Measurements from ENCODE around the gene ATAD3C.
"Not testable (repeated sequence)": the region's sequence is repeated elsewhere in the genome, so short reads cannot be mapped to it uniquely, and the experiment has no call there.

The ATAD3C gene

GRCh38 chr1:1482856-1483255 is 33.4 kb downstream of the ATAD3C start:
- H3K4me3 Mint-ChIP-seq, result no peak overlapping the region
- no peak for DNase-seq
- no peak overlapping the region for H3K27ac Mint-ChIP-seq
- peaks cover 81% of the 10 kb centered on the region for H3K36me3 Mint-ChIP-seq (ENCODE audit: low read depth)
- H3K4me1 Mint-ChIP-seq (ENCODE audit: low read depth), result no peaks in the 10 kb centered on the region
- H3K9me3 Mint-ChIP-seq, result no peaks in the 10 kb centered on the region
- no peaks in the 10 kb centered on the region for H3K27me3 Mint-ChIP-seq

GRCh38 chr1:1483714-1484113 is 34.2 kb downstream of the ATAD3C start:
- Mint-ChIP-seq H3K36me3 (ENCODE audit: low read depth) (peaks cover 83% of the 10 kb centered on the region), H3K4me3 (no peak overlapping the region)

GRCh38 chr1:1484976-1485750 is 35.7 kb downstream of the ATAD3C start:
- not testable (repeated sequence) for DNase-seq
- peaks cover 85% of the 10 kb centered on the region for H3K36me3 Mint-ChIP-seq (ENCODE audit: low read depth)

More at GRCh38 chr1:1483714-1484113, 34.2 kb downstream of the ATAD3C start:
- Mint-ChIP-seq H3K27me3 (no peaks in the 10 kb centered on the region), H3K27ac (no peak overlapping the region), H3K4me1 (ENCODE audit: low read depth) (no peaks in the 10 kb centered on the region), H3K9me3 (no peaks in the 10 kb centered on the region)
- no peak for DNase-seq

GRCh38 chr1:1485755-1486317 is 36.3 kb downstream of the ATAD3C start:
- peaks cover 85% of the 10 kb centered on the region for H3K36me3 Mint-ChIP-seq (ENCODE audit: low read depth)
- not testable (repeated sequence) for H3K9me3 Mint-ChIP-seq; DNase-seq; H3K27me3 Mint-ChIP-seq; H3K4me1 Mint-ChIP-seq (ENCODE audit: low read depth); H3K27ac Mint-ChIP-seq; H3K4me3 Mint-ChIP-seq

More at GRCh38 chr1:1484976-1485750, 35.7 kb downstream of the ATAD3C start:
- H3K27me3 Mint-ChIP-seq; H3K27ac Mint-ChIP-seq; H3K4me1 Mint-ChIP-seq (ENCODE audit: low read depth); H3K9me3 Mint-ChIP-seq; H3K4me3 Mint-ChIP-seq: not testable (repeated sequence)

- Mint-ChIP-seq H3K27ac (no peak overlapping the region), H3K4me3 (no peak overlapping the region), H3K4me1 (ENCODE audit: low read depth) (no peaks in the 10 kb centered on the region), H3K36me3 (ENCODE audit: low read depth) (peaks cover 91% of the 10 kb centered on the region), H3K27me3 (no peaks in the 10 kb centered on the region), H3K9me3 (peaks cover 3% of the 10 kb centered on the region)
- DNase-seq, result no peak
Observed at GRCh38 chr1:1487701-1488100, 38.2 kb downstream of the ATAD3C start.

- Mint-ChIP-seq H3K27me3 (no peaks in the 10 kb centered on the region), H3K4me1 (ENCODE audit: low read depth) (no peaks in the 10 kb centered on the region), H3K9me3 (peaks cover 3% of the 10 kb centered on the region), H3K4me3 (no peak overlapping the region), H3K36me3 (ENCODE audit: low read depth) (peaks cover 91% of the 10 kb centered on the region), H3K27ac (no peak overlapping the region)
- no peak for DNase-seq
Observed at GRCh38 chr1:1489231-1489630, 39.7 kb downstream of the ATAD3C start.

- Mint-ChIP-seq H3K27ac (no peak overlapping the region), H3K9me3 (peaks cover 3% of the 10 kb centered on the region), H3K4me1 (ENCODE audit: low read depth) (no peaks in the 10 kb centered on the region), H3K4me3 (no peak overlapping the region), H3K36me3 (ENCODE audit: low read depth) (peaks cover 91% of the 10 kb centered on the region), H3K27me3 (no peaks in the 10 kb centered on the region)
- no peak for DNase-seq
Observed at GRCh38 chr1:1489861-1490260, 40.4 kb downstream of the ATAD3C start.

- no peak for DNase-seq
- Mint-ChIP-seq H3K4me3 (no peak overlapping the region), H3K9me3 (peaks cover 3% of the 10 kb centered on the region), H3K27me3 (no peaks in the 10 kb centered on the region), H3K4me1 (ENCODE audit: low read depth) (no peaks in the 10 kb centered on the region), H3K27ac (no peak overlapping the region), H3K36me3 (ENCODE audit: low read depth) (peaks cover 92% of the 10 kb centered on the region)
Observed at GRCh38 chr1:1490633-1491230, 41.2 kb downstream of the ATAD3C start.

GRCh38 chr1:1491601-1492000 is 42.1 kb downstream of the ATAD3C start:
- Mint-ChIP-seq H3K4me3 (no peak overlapping the region), H3K4me1 (ENCODE audit: low read depth) (no peaks in the 10 kb centered on the region), H3K36me3 (ENCODE audit: low read depth) (peaks cover 93% of the 10 kb centered on the region), H3K27ac (no peak overlapping the region), H3K27me3 (no peaks in the 10 kb centered on the region), H3K9me3 (peaks cover 3% of the 10 kb centered on the region)
- no peak for DNase-seq

GRCh38 chr1:1494311-1494710 is 44.8 kb downstream of the ATAD3C start:
- peaks cover 69% of the 10 kb centered on the region for H3K36me3 Mint-ChIP-seq (ENCODE audit: low read depth)
- DNase-seq; H3K4me1 Mint-ChIP-seq (ENCODE audit: low read depth); H3K9me3 Mint-ChIP-seq; H3K27ac Mint-ChIP-seq; H3K4me3 Mint-ChIP-seq; H3K27me3 Mint-ChIP-seq: not testable (repeated sequence)

GRCh38 chr1:1495461-1495975 is 46.0 kb downstream of the ATAD3C start:
- H3K9me3 Mint-ChIP-seq; H3K27me3 Mint-ChIP-seq; DNase-seq; H3K4me3 Mint-ChIP-seq; H3K4me1 Mint-ChIP-seq (ENCODE audit: low read depth): not testable (repeated sequence)
- Mint-ChIP-seq H3K27ac (peak overlapping the region; percentile 50), H3K36me3 (ENCODE audit: low read depth) (peaks cover 57% of the 10 kb centered on the region)

- Mint-ChIP-seq H3K4me3 (peak overlapping the region; percentile 47), H3K4me1 (ENCODE audit: low read depth) (peaks cover 14% of the 10 kb centered on the region), H3K27ac (peak overlapping the region; percentile 92)
- H3K9me3 Mint-ChIP-seq; H3K27me3 Mint-ChIP-seq; H3K36me3 Mint-ChIP-seq (ENCODE audit: low read depth): not testable (repeated sequence)
- DNase-seq, result peak; percentile 79
Observed at GRCh38 chr1:1504777-1505365, 55.4 kb downstream of the ATAD3C start.

GRCh38 chr1:1505366-1505798 is 55.9 kb downstream of the ATAD3C start:
- H3K9me3 Mint-ChIP-seq; H3K27me3 Mint-ChIP-seq; H3K36me3 Mint-ChIP-seq (ENCODE audit: low read depth); DNase-seq: not testable (repeated sequence)
- Mint-ChIP-seq H3K27ac (peak overlapping the region; percentile 92), H3K4me3 (peak overlapping the region; percentile 47), H3K4me1 (ENCODE audit: low read depth) (peaks cover 14% of the 10 kb centered on the region)

GRCh38 chr1:1505801-1506200 is 56.3 kb downstream of the ATAD3C start:
- Mint-ChIP-seq H3K4me1 (ENCODE audit: low read depth) (peaks cover 15% of the 10 kb centered on the region), H3K4me3 (peak overlapping the region; percentile 32)
- H3K36me3 Mint-ChIP-seq (ENCODE audit: low read depth); H3K9me3 Mint-ChIP-seq; H3K27ac Mint-ChIP-seq; H3K27me3 Mint-ChIP-seq; DNase-seq: not testable (repeated sequence)
